ENCODE results near the gene SLC5A11. TPM values are rescaled to one million over a fixed set of nuclear protein-coding genes. Genes with fewer than 3 reads are reported as not detected.

SLC5A11 gene
- total RNA-seq, 1 experiment from 2014 or later: 0.22 TPM

DNA sequence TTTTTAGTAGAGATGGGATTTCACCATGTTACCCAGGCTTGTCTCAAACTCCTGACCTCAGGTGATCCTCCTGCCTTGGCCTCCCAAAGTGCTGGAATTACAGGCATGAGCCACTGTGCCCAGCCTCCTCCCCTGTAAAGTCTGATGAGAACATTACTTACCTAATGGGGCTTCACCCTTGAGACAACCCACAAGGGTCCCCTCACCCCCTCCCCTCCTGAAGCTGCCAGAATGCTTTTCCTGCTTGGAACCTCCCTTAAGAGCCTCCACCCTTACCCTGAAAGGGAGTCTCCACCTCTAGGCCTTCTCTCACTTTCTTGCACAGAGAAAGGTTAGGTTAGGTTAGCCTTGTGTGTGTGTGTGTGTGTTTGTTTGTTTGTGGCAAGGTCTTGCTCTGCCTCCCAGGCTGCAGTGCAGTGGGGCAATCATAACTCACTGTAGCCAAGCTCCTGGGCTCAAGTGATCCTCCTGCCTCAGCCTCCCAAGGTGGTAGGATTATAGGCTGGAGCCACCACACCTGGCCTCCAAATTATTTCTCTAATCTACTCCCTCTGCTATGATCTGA, 8.9 kb downstream of the SLC5A11 start:
- no peak for DNase-seq
- Histone ChIP-seq H2BK12ac (ENCODE audit: insufficient read length, low read depth, low read length) (no peak overlapping the region), H4K8ac (replicated peaks; ENCODE audit: insufficient read length, low read depth, low read length) (no peak overlapping the region), H3K79me2 (ENCODE audit: insufficient read depth, low read length) (no peaks in the 10 kb centered on the region), H4K91ac (ENCODE audit: insufficient read length, low read depth, low read length) (no peak overlapping the region), H3K27ac (ENCODE audit: insufficient read length, low read depth, low read length) (no peak overlapping the region), H4K5ac (ENCODE audit: insufficient read length, low read depth, low read length) (no peak overlapping the region), H2AK5ac (ENCODE audit: insufficient read length, low read length) (no peak overlapping the region), H2BK20ac (ENCODE audit: low read depth, low read length, poor library complexity, severe bottlenecking) (no peak overlapping the region), H3K56ac (ENCODE audit: insufficient read length, low read depth, low read length) (no peak overlapping the region), H3K14ac (ENCODE audit: insufficient read depth, low read length) (no peak overlapping the region), H3K4me2 (ENCODE audit: insufficient read depth, insufficient read length, low read length) (no peak overlapping the region), H3K4me1 (ENCODE audit: insufficient read depth, low read length) (no peaks in the 10 kb centered on the region), H3T11ph (ENCODE audit: low read length) (no peak overlapping the region), H3K23me2 (ENCODE audit: insufficient read length, low read depth, low read length, poor library complexity, severe bottlenecking) (no peaks in the 10 kb centered on the region), H2AFZ (ENCODE audit: low read length) (no peak overlapping the region), H3K27me3 (ENCODE audit: insufficient read depth, low read length) (no peaks in the 10 kb centered on the region), H2BK120ac (ENCODE audit: low read depth, low read length, poor library complexity, severe bottlenecking) (no peak overlapping the region), H2BK15ac (ENCODE audit: low read depth, low read length) (no peak overlapping the region), H3K4ac (ENCODE audit: low read depth, low read length) (no peak overlapping the region), H3K9ac (ENCODE audit: extremely low read depth, insufficient read length, low read length) (no peak overlapping the region), H4K20me1 (ENCODE audit: control insufficient read depth, insufficient read depth, insufficient read length) (peaks cover 3% of the 10 kb centered on the region), H3K79me1 (ENCODE audit: insufficient read depth, low read depth, low read length, poor library complexity, severe bottlenecking) (no peaks in the 10 kb centered on the region), H3K9me3 (ENCODE audit: control insufficient read depth, low read depth, low read length) (no peaks in the 10 kb centered on the region), H3K23ac (ENCODE audit: insufficient read length, low read depth, low read length) (no peak overlapping the region), H3K18ac (ENCODE audit: insufficient read length, low read depth, low read length) (no peak overlapping the region), H2BK5ac (ENCODE audit: insufficient read length, low read length) (no peak overlapping the region)
- TF ChIP-seq, protein P1, sequence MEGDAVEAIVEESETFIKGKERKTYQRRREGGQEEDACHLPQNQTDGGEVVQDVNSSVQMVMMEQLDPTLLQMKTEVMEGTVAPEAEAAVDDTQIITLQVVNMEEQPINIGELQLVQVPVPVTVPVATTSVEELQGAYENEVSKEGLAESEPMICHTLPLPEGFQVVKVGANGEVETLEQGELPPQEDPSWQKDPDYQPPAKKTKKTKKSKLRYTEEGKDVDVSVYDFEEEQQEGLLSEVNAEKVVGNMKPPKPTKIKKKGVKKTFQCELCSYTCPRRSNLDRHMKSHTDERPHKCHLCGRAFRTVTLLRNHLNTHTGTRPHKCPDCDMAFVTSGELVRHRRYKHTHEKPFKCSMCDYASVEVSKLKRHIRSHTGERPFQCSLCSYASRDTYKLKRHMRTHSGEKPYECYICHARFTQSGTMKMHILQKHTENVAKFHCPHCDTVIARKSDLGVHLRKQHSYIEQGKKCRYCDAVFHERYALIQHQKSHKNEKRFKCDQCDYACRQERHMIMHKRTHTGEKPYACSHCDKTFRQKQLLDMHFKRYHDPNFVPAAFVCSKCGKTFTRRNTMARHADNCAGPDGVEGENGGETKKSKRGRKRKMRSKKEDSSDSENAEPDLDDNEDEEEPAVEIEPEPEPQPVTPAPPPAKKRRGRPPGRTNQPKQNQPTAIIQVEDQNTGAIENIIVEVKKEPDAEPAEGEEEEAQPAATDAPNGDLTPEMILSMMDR (conservative IDR thresholded peaks at IDR 0.05): no peak
- peaks cover 6% of the 10 kb centered on the region for H3K27me3 Mint-ChIP-seq (ENCODE audit: low read depth)
- peaks cover 4 to 11% of the 10 kb centered on the region in 2 experiments; a peak in 3 of 4 replicates for H3K4me1 Mint-ChIP-seq
- H3K4me3 Mint-ChIP-seq: no peak overlapping the region
- H3K36me3 Mint-ChIP-seq (ENCODE audit: insufficient read depth in 1 of 3, low read depth in 3 of 3): no peaks in the 10 kb centered on the region
- H3K9me3 Mint-ChIP-seq: no peaks in the 10 kb centered on the region
- no peak overlapping the region for H3K27ac Mint-ChIP-seq

Measured in H9 (cell line).